PC-3 (cell line): ENCODE results near the gene TRMO.

Experiments used
- CTCF ChIP-seq: fragments of 300-600 bp; sonication (generic); conservative IDR thresholded peaks from 2 replicates; pipeline ENCODE4 v1.5.1; 2017; ENCODE audit warnings: antibody characterized with exemption, low read depth, mild to moderate bottlenecking, low read length
- EZH2 ChIP-seq: fragments of 300-600 bp; sonication (generic); IDR thresholded peaks from one replicate; pipeline ENCODE4 v1.6.1; 2017; ENCODE audit warnings: antibody characterized with exemption, mild to moderate bottlenecking, low read length; ENCODE audit not compliant: unreplicated experiment
- EZH2phosphoT487 ChIP-seq: fragments of 300-600 bp; sonication (generic); IDR thresholded peaks from 2 replicates; pipeline ENCODE4 v1.6.1; 2018; ENCODE audit warnings: mild to moderate bottlenecking, antibody characterized with exemption, low read length, borderline replicate concordance

- TF ChIP-seq CTCF, result no peak
- TF ChIP-seq EZH2, result no peak
- no peak for TF ChIP-seq EZH2phosphoT487
Measured at GRCh38 chr9:97940233-97940632, 17.9 kb upstream of the TRMO start.
